Muscle of back (tissue), 11 donors: Measurements from ENCODE around the gene UNC5C. TPM values are rescaled to one million over a fixed set of nuclear protein-coding genes. Genes with fewer than 3 reads are reported as not detected.
A peak's percentile ranks its signal among the peaks of the same experiment; 100 is the strongest.

Experiments used
- DNase-seq, 3 donors: peaks; one replicate each; pipeline versions ENCODE4 v3.0.0 to v3.0.0-alpha.2; 2013
- polyA plus RNA-seq, 10 donors: library from polyadenylated mRNA; unstranded; fragments of 120-200 nt; gene quantifications; one replicate each; pipeline ENCODE4 v1.2.1, GENCODE V29; 2013; ENCODE audit not compliant: insufficient read length in 10 of 10

Gene UNC5C
- polyA plus RNA-seq, 10 donors, result 0.50 to 1.6 (median 0.96) TPM

- DNase-seq, result peak in 1 of 3 donors; percentile 5
These were observed 1.7 kb downstream of the UNC5C start for GRCh38 chr4:95546866-95547714.

GRCh38 chr4:95546221-95546620 is 2.6 kb downstream of the UNC5C start:
- peak in 1 of 3 donors; percentile 9 for DNase-seq

- peak in 1 of 3 donors; percentile 15 for DNase-seq
These were observed 3.2 kb downstream of the UNC5C start for GRCh38 chr4:95545546-95545945.

- DNase-seq, result no peak
These were observed 4.4 kb downstream of the UNC5C start for GRCh38 chr4:95544113-95545103.

GRCh38 chr4:95541889-95542607 is 6.7 kb downstream of the UNC5C start:
- DNase-seq, result no peak

- DNase-seq, result no peak
These were observed 7.7 kb downstream of the UNC5C start for GRCh38 chr4:95541094-95541493.

GRCh38 chr4:95540227-95540626 is 8.5 kb downstream of the UNC5C start:
- DNase-seq, result no peak

GRCh38 chr4:95539106-95539505 is 9.7 kb downstream of the UNC5C start:
- no peak for DNase-seq

GRCh38 chr4:95537863-95538488 is 10.8 kb downstream of the UNC5C start:
- DNase-seq, result no peak

- no peak for DNase-seq
These were observed 11.6 kb downstream of the UNC5C start for GRCh38 chr4:95537191-95537590.

GRCh38 chr4:95536650-95537049 is 12.1 kb downstream of the UNC5C start:
- DNase-seq, result no peak

- no peak for DNase-seq
These were observed 13.6 kb downstream of the UNC5C start for GRCh38 chr4:95535180-95535579.

GRCh38 chr4:95534032-95534431 is 14.7 kb downstream of the UNC5C start:
- no peak for DNase-seq

GRCh38 chr4:95533254-95533653 is 15.5 kb downstream of the UNC5C start:
- no peak for DNase-seq

GRCh38 chr4:95532305-95532704 is 16.5 kb downstream of the UNC5C start:
- no peak for DNase-seq

- DNase-seq, result no peak
These were observed 17.6 kb downstream of the UNC5C start for GRCh38 chr4:95531141-95531540.

- DNase-seq, result no peak
These were observed 18.8 kb downstream of the UNC5C start for GRCh38 chr4:95529946-95530345.

GRCh38 chr4:95528388-95528948 is 20.3 kb downstream of the UNC5C start:
- DNase-seq, result peak in 1 of 3 donors; percentile 48

GRCh38 chr4:95526075-95526474 is 22.7 kb downstream of the UNC5C start:
- no peak for DNase-seq

- no peak for DNase-seq
These were observed 24.0 kb downstream of the UNC5C start for GRCh38 chr4:95524729-95525128.

GRCh38 chr4:95524184-95524583 is 24.6 kb downstream of the UNC5C start:
- DNase-seq, result no peak
